GM21619 (cell line): Measurements from ENCODE around the gene GLDN.
"Not testable (repeated sequence)": the region's sequence is repeated elsewhere in the genome, so short reads cannot be mapped to it uniquely, and the experiment has no call there.

Experiments
- ATAC-seq: cut with Tn5 transposase; IDR thresholded peaks from one replicate; pipeline ENCODE4 v1.9.1; 2021; ENCODE audit not compliant: unreplicated experiment

GLDN gene

GRCh38 chr15:51443282-51443914, 101.9 kb downstream of the GLDN start:
- ATAC-seq = no peak

DNA sequence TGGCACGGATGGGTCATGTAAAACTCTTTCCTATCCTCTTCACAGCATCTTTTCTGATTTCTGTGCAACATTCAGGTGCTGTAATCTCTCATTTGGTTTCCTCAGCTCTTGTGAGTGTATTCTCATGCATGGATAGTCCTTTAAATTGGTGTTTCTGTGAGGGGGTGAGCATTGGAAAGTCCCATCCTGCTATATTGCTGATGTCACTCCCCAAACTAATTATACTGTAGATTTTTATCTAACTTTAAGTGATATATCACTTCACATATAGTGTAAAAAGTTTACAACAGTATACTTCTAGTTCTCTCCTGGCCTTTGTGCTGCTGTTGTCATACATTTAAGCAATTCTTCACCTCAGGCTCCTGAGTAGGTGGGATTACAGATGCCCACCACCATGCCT, 102.7 kb downstream of the GLDN start:
- no peak for ATAC-seq

- no peak for ATAC-seq
Measured at GRCh38 chr15:51444807-51445206, 103.4 kb downstream of the GLDN start.

DNA sequence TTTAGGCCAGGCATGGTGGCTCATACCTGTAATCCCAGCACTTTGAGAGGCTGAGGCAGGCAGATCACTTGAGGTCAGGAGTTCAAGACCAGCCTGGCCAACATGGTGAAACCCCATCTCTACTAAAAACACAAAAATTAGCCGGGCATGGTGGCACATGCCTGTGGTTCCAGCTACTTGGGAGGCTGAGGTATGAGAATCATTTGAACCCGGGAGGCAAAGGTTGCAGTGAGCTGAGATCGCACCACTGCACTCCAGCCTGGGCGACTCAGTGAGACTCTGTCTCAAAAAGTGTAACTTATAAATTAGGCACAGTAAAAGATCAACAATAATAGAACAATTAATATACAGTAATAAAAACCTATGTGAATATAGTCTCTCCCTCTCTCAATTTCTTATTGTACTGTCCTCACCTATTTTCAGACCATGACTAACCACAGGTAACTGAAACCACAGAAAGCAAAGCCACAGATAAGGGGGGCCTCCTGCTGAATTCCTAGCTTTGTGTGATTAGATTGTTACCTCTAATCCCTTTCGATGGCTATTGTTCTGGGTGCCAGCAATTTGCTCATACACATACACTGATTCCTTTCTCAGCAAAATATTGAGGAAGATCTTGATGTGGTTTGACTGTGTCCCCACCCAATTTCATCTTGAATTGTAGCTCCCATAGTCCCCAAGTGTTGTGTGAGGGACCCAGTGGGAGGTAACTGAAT, 104.7 kb downstream of the GLDN start:
- not testable (repeated sequence) for ATAC-seq

- no peak for ATAC-seq
Measured at GRCh38 chr15:51447855-51448621, 106.6 kb downstream of the GLDN start.

GRCh38 chr15:51448622-51449399, 107.4 kb downstream of the GLDN start:
- no peak for ATAC-seq

GRCh38 chr15:51450001-51450400, 108.5 kb downstream of the GLDN start:
- ATAC-seq = no peak
